Activated T-cell treated with anti-CD3 and anti-CD28 coated beads, Interleukin-2, amount 50 U/mL, for 72 hours (primary cell): ENCODE data around the gene FHAD1. TPM values are rescaled to one million over a fixed set of nuclear protein-coding genes. Genes with fewer than 3 reads are reported as not detected.

Experiments
- ATAC-seq, 2 donors: fragments of 150-1000 bp; cut with Tn5 transposase; replicated peaks in 1 of 2; 2 replicates each; pipeline ENCODE4 v1.10.0; 2021; ENCODE audit warnings: moderate library complexity in 2 of 2, mild to moderate bottlenecking in 1 of 2
- DNase-seq, 2 donors: peaks; one replicate each; pipeline ENCODE4 v3.0.0; 2021 to 2022; ENCODE audit warnings: mixed read lengths in 1 of 2
- H3K27ac Mint-ChIP-seq: one replicate; pipeline ENCODE4 v1.8.0; 2022; ENCODE audit warnings: mild to moderate bottlenecking, moderate library complexity, mixed read lengths
- H3K27me3 Mint-ChIP-seq: one replicate; pipeline ENCODE4 v1.8.0; 2022; ENCODE audit warnings: low read depth, mixed read lengths
- H3K36me3 Mint-ChIP-seq, 2 donors: one replicate each; pipeline ENCODE4 v1.8.0; 2022; ENCODE audit warnings: mixed read lengths in 2 of 2, mild to moderate bottlenecking in 1 of 2; ENCODE audit not compliant: insufficient read depth in 2 of 2
- H3K4me1 Mint-ChIP-seq: one replicate; pipeline ENCODE4 v1.8.0; 2022; ENCODE audit warnings: low read depth, mixed read lengths
- H3K4me3 Mint-ChIP-seq, 2 donors: one replicate each; pipeline ENCODE4 v1.8.0; 2022; ENCODE audit warnings: mild to moderate bottlenecking in 2 of 2, mixed read lengths in 2 of 2, moderate library complexity in 2 of 2
- H3K9me3 Mint-ChIP-seq, 2 donors: one replicate each; pipeline ENCODE4 v1.8.0; 2022; ENCODE audit warnings: mixed read lengths in 2 of 2
- total RNA-seq, 2 donors: library from RNA; stranded (reverse); gene quantifications; one replicate each; pipeline ENCODE4 v1.2.3, GENCODE V29; 2022

Gene FHAD1
- total RNA-seq, 2 donors from 2014 or later: 0.49 TPM; not detected in 1

- ATAC-seq (no peak), DNase-seq (no peak)
- Mint-ChIP-seq H3K27me3 (peaks cover 18% of the 10 kb centered on the region), H3K4me3 (no peak overlapping the region), H3K27ac (no peak overlapping the region), H3K4me1 (no peaks in the 10 kb centered on the region), H3K36me3 (no peaks in the 10 kb centered on the region), H3K9me3 (peaks cover 2 to 5% of the 10 kb centered on the region in 2 donors)
Observed at GRCh38 chr1:15312626-15313411, 65.8 kb downstream of the FHAD1 start.

- DNase-seq: no peak
- H3K27me3 Mint-ChIP-seq: peaks cover 12% of the 10 kb centered on the region
- no peak overlapping the region for H3K27ac Mint-ChIP-seq
- no peaks in the 10 kb centered on the region for H3K4me1 Mint-ChIP-seq
- no peak overlapping the region for H3K4me3 Mint-ChIP-seq
- H3K9me3 Mint-ChIP-seq: peaks cover 2 to 5% of the 10 kb centered on the region in 2 donors
- ATAC-seq: no peak
- H3K36me3 Mint-ChIP-seq: no peaks in the 10 kb centered on the region
Observed at GRCh38 chr1:15314328-15315281, 67.6 kb downstream of the FHAD1 start.

- Mint-ChIP-seq H3K9me3 (peaks cover 4 to 5% of the 10 kb centered on the region in 2 donors), H3K27ac (no peak overlapping the region), H3K4me3 (no peak overlapping the region), H3K36me3 (no peaks in the 10 kb centered on the region), H3K4me1 (no peaks in the 10 kb centered on the region), H3K27me3 (peaks cover 12% of the 10 kb centered on the region)
- ATAC-seq: no peak
- no peak for DNase-seq
Observed at GRCh38 chr1:15315815-15316214, 68.8 kb downstream of the FHAD1 start.

- no peak for ATAC-seq
- Mint-ChIP-seq H3K27me3 (peaks cover 12% of the 10 kb centered on the region), H3K36me3 (no peaks in the 10 kb centered on the region), H3K4me3 (no peak overlapping the region), H3K27ac (no peak overlapping the region), H3K9me3 (peaks cover 2 to 4% of the 10 kb centered on the region in 2 donors), H3K4me1 (no peaks in the 10 kb centered on the region)
- no peak for DNase-seq
Observed at GRCh38 chr1:15316510-15316909, 69.5 kb downstream of the FHAD1 start.

- H3K4me1 Mint-ChIP-seq: no peaks in the 10 kb centered on the region
- DNase-seq: no peak
- H3K36me3 Mint-ChIP-seq: no peaks in the 10 kb centered on the region
- peaks cover 0 to 2% of the 10 kb centered on the region in 2 donors for H3K9me3 Mint-ChIP-seq
- no peak overlapping the region for H3K27ac Mint-ChIP-seq
- H3K27me3 Mint-ChIP-seq: peaks cover 24% of the 10 kb centered on the region
- no peak for ATAC-seq
- H3K4me3 Mint-ChIP-seq: no peak overlapping the region
Observed at GRCh38 chr1:15320267-15320666, 73.2 kb downstream of the FHAD1 start.

GRCh38 chr1:15321601-15322000, 74.6 kb downstream of the FHAD1 start:
- Mint-ChIP-seq H3K4me1 (no peaks in the 10 kb centered on the region), H3K4me3 (no peak overlapping the region), H3K27ac (no peak overlapping the region), H3K9me3 (peaks cover 0 to 2% of the 10 kb centered on the region in 2 donors), H3K27me3 (peaks cover 21% of the 10 kb centered on the region), H3K36me3 (no peaks in the 10 kb centered on the region)
- DNase-seq (no peak), ATAC-seq (no peak)

- DNase-seq (no peak), ATAC-seq (peak in 1 of 2 donors; percentile 23)
- no peaks in the 10 kb centered on the region for H3K4me1 Mint-ChIP-seq
- H3K4me3 Mint-ChIP-seq: no peak overlapping the region
- H3K36me3 Mint-ChIP-seq: no peaks in the 10 kb centered on the region
- no peak overlapping the region for H3K27ac Mint-ChIP-seq
- peaks cover 12% of the 10 kb centered on the region for H3K27me3 Mint-ChIP-seq
- peaks cover 0 to 2% of the 10 kb centered on the region in 2 donors for H3K9me3 Mint-ChIP-seq
Observed at GRCh38 chr1:15322648-15323350, 75.8 kb downstream of the FHAD1 start.

GRCh38 chr1:15323351-15323988, 76.4 kb downstream of the FHAD1 start:
- DNase-seq (peak; percentile 67 to 71), ATAC-seq (peak; percentile 79 to 80)
- Mint-ChIP-seq H3K4me3 (no peak overlapping the region), H3K27ac (no peak overlapping the region), H3K4me1 (no peaks in the 10 kb centered on the region), H3K27me3 (peaks cover 17% of the 10 kb centered on the region), H3K9me3 (peaks cover 0 to 2% of the 10 kb centered on the region in 2 donors), H3K36me3 (no peaks in the 10 kb centered on the region)

- peaks cover 5% of the 10 kb centered on the region for H3K4me1 Mint-ChIP-seq
- H3K4me3 Mint-ChIP-seq: no peak overlapping the region
- ATAC-seq (peak in 1 of 2 donors; percentile 9), DNase-seq (no peak)
- no peaks in the 10 kb centered on the region for H3K36me3 Mint-ChIP-seq
- H3K27me3 Mint-ChIP-seq: peaks cover 25% of the 10 kb centered on the region
- H3K9me3 Mint-ChIP-seq: peaks cover 0 to 2% of the 10 kb centered on the region in 2 donors
- no peak overlapping the region for H3K27ac Mint-ChIP-seq
Observed at GRCh38 chr1:15323989-15324868, 77.2 kb downstream of the FHAD1 start.

GRCh38 chr1:15324869-15325335, 77.9 kb downstream of the FHAD1 start:
- H3K4me1 Mint-ChIP-seq: peaks cover 8% of the 10 kb centered on the region
- ATAC-seq (no peak), DNase-seq (no peak)
- H3K36me3 Mint-ChIP-seq: no peaks in the 10 kb centered on the region
- peaks cover 32% of the 10 kb centered on the region for H3K27me3 Mint-ChIP-seq
- H3K27ac Mint-ChIP-seq: no peak overlapping the region
- peaks cover 0 to 2% of the 10 kb centered on the region in 2 donors for H3K9me3 Mint-ChIP-seq
- no peak overlapping the region for H3K4me3 Mint-ChIP-seq

- Mint-ChIP-seq H3K4me1 (peaks cover 8% of the 10 kb centered on the region), H3K27ac (no peak overlapping the region), H3K36me3 (no peaks in the 10 kb centered on the region), H3K4me3 (no peak overlapping the region), H3K9me3 (no peaks in the 10 kb centered on the region), H3K27me3 (peaks cover 38% of the 10 kb centered on the region)
- ATAC-seq: no peak
- no peak for DNase-seq
Observed at GRCh38 chr1:15325375-15326085, 78.5 kb downstream of the FHAD1 start.
